H1 (cell line): Measurements from ENCODE around the gene SMAD7. TPM values are rescaled to one million over a fixed set of nuclear protein-coding genes. Genes with fewer than 3 reads are reported as not detected.

Experiments
- BCL11A ChIP-seq, 2 experiments: IDR thresholded peaks; one replicate each; pipeline ENCODE4 v1.6.1; 2011; ENCODE audit warnings: low read depth in 2 of 2, low read length in 2 of 2, mild to moderate bottlenecking in 2 of 2
- NANOG ChIP-seq: IDR thresholded peaks from 2 replicates; pipeline ENCODE4 v1.6.1; 2011; ENCODE audit warnings: low read length, low read depth, mild to moderate bottlenecking, inconsistent platforms; ENCODE audit not compliant: insufficient read depth, poor library complexity, severe bottlenecking
- POLR2AphosphoS5 ChIP-seq: IDR thresholded peaks from 2 replicates; pipeline ENCODE4 v1.6.1; 2011; ENCODE audit warnings: low read depth, low read length
- polyA plus RNA-seq, 7 experiments: library from polyadenylated mRNA; depleted of rRNA in 3 of 7; stranded (reverse) in 5 of 7; unstranded in 2 of 7; fragments of >200 nt in 5 of 7; fragments of 200-250 nt in 2 of 7; gene quantifications; 1 replicate in 5 of 7; 2 replicates in 1 of 7; 4 replicates in 1 of 7; pipeline versions ENCODE4 v1.2.1 to v1.2.3, GENCODE V29; 2011 to 2013; ENCODE audit warnings: missing spikeins in 2 of 7, mixed read lengths in 2 of 7
- total RNA-seq: library from RNA; stranded (reverse); fragmentation: NEBNext Ultra II Directional; extraction: Animal tissue kit (Norgen Biotek cat#: 25700); gene quantifications from 2 replicates; pipeline ENCODE4 v1.2.1, GENCODE V29; 2021
- TF ChIP-seq, protein P1 (sequence below): fragments of 300-600 bp; sonication (generic); IDR thresholded peaks from 2 replicates; pipeline ENCODE4 v1.7.1; 2012; ENCODE audit warnings: low read length, moderate library complexity, mild to moderate bottlenecking, inconsistent platforms; ENCODE audit not compliant: insufficient replicate concordance

The SMAD7 gene
- total and polyA plus RNA-seq, 2 of the 8 experiments (the other 6 are each of a cell fraction or from before 2014, with no cell fraction given), result 6.5 to 15.5 TPM

DNA sequence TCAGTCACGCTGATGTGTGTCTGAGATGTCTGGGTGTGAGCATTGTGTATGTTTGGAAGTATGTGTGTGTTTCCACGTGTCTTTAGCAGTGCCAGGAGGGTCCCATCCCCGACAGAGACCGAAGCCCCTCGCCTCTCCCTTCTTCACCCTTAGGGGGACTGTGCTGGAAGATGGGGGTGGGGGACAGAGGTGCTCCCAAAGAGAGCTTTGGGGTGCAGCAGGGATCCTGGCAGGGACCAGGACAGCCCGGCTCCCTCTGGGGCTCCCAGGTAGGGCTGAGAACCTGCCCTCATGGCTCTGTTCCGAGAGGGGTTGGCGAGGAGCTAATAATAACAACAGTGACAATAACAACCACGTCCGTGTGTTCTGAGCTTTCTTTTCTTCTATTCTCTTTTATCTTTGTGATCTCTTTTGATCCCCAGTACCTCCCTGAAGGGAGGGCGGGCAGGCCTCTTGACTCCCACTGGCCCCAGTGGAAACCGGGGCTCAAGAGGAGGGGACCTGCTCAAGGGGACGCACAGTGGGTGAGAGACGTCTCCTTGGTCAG, 57.6 kb downstream of the SMAD7 start (continued):
- TF ChIP-seq, protein P1, sequence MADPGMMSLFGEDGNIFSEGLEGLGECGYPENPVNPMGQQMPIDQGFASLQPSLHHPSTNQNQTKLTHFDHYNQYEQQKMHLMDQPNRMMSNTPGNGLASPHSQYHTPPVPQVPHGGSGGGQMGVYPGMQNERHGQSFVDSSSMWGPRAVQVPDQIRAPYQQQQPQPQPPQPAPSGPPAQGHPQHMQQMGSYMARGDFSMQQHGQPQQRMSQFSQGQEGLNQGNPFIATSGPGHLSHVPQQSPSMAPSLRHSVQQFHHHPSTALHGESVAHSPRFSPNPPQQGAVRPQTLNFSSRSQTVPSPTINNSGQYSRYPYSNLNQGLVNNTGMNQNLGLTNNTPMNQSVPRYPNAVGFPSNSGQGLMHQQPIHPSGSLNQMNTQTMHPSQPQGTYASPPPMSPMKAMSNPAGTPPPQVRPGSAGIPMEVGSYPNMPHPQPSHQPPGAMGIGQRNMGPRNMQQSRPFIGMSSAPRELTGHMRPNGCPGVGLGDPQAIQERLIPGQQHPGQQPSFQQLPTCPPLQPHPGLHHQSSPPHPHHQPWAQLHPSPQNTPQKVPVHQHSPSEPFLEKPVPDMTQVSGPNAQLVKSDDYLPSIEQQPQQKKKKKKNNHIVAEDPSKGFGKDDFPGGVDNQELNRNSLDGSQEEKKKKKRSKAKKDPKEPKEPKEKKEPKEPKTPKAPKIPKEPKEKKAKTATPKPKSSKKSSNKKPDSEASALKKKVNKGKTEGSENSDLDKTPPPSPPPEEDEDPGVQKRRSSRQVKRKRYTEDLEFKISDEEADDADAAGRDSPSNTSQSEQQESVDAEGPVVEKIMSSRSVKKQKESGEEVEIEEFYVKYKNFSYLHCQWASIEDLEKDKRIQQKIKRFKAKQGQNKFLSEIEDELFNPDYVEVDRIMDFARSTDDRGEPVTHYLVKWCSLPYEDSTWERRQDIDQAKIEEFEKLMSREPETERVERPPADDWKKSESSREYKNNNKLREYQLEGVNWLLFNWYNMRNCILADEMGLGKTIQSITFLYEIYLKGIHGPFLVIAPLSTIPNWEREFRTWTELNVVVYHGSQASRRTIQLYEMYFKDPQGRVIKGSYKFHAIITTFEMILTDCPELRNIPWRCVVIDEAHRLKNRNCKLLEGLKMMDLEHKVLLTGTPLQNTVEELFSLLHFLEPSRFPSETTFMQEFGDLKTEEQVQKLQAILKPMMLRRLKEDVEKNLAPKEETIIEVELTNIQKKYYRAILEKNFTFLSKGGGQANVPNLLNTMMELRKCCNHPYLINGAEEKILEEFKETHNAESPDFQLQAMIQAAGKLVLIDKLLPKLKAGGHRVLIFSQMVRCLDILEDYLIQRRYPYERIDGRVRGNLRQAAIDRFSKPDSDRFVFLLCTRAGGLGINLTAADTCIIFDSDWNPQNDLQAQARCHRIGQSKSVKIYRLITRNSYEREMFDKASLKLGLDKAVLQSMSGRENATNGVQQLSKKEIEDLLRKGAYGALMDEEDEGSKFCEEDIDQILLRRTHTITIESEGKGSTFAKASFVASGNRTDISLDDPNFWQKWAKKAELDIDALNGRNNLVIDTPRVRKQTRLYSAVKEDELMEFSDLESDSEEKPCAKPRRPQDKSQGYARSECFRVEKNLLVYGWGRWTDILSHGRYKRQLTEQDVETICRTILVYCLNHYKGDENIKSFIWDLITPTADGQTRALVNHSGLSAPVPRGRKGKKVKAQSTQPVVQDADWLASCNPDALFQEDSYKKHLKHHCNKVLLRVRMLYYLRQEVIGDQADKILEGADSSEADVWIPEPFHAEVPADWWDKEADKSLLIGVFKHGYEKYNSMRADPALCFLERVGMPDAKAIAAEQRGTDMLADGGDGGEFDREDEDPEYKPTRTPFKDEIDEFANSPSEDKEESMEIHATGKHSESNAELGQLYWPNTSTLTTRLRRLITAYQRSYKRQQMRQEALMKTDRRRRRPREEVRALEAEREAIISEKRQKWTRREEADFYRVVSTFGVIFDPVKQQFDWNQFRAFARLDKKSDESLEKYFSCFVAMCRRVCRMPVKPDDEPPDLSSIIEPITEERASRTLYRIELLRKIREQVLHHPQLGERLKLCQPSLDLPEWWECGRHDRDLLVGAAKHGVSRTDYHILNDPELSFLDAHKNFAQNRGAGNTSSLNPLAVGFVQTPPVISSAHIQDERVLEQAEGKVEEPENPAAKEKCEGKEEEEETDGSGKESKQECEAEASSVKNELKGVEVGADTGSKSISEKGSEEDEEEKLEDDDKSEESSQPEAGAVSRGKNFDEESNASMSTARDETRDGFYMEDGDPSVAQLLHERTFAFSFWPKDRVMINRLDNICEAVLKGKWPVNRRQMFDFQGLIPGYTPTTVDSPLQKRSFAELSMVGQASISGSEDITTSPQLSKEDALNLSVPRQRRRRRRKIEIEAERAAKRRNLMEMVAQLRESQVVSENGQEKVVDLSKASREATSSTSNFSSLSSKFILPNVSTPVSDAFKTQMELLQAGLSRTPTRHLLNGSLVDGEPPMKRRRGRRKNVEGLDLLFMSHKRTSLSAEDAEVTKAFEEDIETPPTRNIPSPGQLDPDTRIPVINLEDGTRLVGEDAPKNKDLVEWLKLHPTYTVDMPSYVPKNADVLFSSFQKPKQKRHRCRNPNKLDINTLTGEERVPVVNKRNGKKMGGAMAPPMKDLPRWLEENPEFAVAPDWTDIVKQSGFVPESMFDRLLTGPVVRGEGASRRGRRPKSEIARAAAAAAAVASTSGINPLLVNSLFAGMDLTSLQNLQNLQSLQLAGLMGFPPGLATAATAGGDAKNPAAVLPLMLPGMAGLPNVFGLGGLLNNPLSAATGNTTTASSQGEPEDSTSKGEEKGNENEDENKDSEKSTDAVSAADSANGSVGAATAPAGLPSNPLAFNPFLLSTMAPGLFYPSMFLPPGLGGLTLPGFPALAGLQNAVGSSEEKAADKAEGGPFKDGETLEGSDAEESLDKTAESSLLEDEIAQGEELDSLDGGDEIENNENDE, result no peak
- no peak for TF ChIP-seq NANOG
- TF ChIP-seq POLR2AphosphoS5, result no peak
- TF ChIP-seq BCL11A (IDR thresholded peaks at IDR 0.05; ENCODE audit: low read depth in 2 of 2, low read length in 2 of 2), result no peak
- TF ChIP-seq, all 59 proteins: peak for 0
